ENCODE measurements around the gene EEFSEC.

The EEFSEC gene

DNA sequence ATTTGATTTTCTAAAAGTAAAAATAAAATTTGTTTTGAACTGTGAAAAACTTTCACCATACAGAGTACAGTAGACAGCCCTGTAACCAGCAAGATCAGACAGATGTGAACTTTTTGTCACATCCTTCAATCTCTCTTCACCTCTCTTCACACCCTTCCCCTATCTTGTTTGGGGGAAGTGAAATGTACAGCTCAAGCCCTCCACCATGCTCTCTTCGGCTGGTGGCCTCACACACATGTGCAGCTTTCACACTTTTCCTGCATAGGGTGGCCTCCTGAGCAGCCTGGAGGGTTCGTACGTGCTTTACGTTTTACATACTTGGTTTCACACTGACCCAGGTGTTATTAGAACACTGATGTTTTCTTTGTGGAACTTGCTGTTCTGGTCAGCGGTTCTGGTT lies 227.0 kb downstream of the EEFSEC start:
- Histone ChIP-seq H3K27me3 (ENCODE audit: control insufficient read depth in 1 of 2, insufficient read depth in 2 of 2, low read length in 2 of 2) (no peaks in the 10 kb centered on the region), H3K9me3 (ENCODE audit: low read length) (no peaks in the 10 kb centered on the region), H3K9ac (ENCODE audit: low read length) (no peak overlapping the region), H3K4me1 (ENCODE audit: insufficient read depth, low read length) (peaks cover 60% of the 10 kb centered on the region), H3K36me3 (ENCODE audit: insufficient read depth, low read length) (no peaks in the 10 kb centered on the region), H3K4me3 (ENCODE audit: low read depth in 1 of 2, low read length in 2 of 2) (no peak overlapping the region), H3K27ac (ENCODE audit: low read depth, low read length) (no peak overlapping the region)

- no peaks in the 10 kb centered on the region for H3K27me3 ChIP-seq (ENCODE audit: control insufficient read depth in 1 of 2, insufficient read depth in 2 of 2, low read length in 2 of 2)
- no peaks in the 10 kb centered on the region for H3K36me3 ChIP-seq (ENCODE audit: insufficient read depth, low read length)
- H3K4me3 ChIP-seq (ENCODE audit: low read depth in 1 of 2, low read length in 2 of 2) = no peak overlapping the region
- no peak overlapping the region for H3K9ac ChIP-seq (ENCODE audit: low read length)
- H3K4me1 ChIP-seq (ENCODE audit: insufficient read depth, low read length) = peaks cover 65% of the 10 kb centered on the region
- no peak overlapping the region for H3K27ac ChIP-seq (ENCODE audit: low read depth, low read length)
- H3K9me3 ChIP-seq (ENCODE audit: low read length) = no peaks in the 10 kb centered on the region
Measured at GRCh38 chr3:128380719-128381118, 227.4 kb downstream of the EEFSEC start.

DNA sequence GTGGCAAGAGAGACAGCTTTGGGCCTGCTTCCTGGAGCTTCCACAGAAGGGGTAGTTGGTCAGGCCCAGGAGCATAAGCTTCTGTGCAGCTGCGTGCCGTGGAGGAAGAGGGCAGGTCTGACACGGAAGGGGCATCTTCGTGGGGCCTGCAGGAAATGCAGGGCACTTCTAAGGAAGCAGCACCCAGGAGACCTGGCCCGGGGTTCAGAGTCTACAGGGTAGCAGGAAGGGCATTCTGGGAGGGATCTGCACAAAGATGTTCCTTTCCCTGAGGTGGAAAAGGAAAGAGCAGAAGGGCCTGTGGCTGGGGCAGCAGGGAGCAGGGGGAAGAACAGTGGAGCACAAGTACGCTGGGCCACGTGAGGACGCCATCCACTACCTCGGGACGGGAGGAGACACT lies 228.3 kb downstream of the EEFSEC start:
- no peaks in the 10 kb centered on the region for H3K9me3 ChIP-seq (ENCODE audit: low read length)
- no peaks in the 10 kb centered on the region for H3K27me3 ChIP-seq (ENCODE audit: control insufficient read depth in 1 of 2, insufficient read depth in 2 of 2, low read length in 2 of 2)
- H3K4me1 ChIP-seq (ENCODE audit: insufficient read depth, low read length) = peaks cover 64% of the 10 kb centered on the region
- H3K27ac ChIP-seq (ENCODE audit: low read depth, low read length) = no peak overlapping the region
- no peak overlapping the region for H3K4me3 ChIP-seq (ENCODE audit: low read depth in 1 of 2, low read length in 2 of 2)
- H3K36me3 ChIP-seq (ENCODE audit: insufficient read depth, low read length) = no peaks in the 10 kb centered on the region
- no peak overlapping the region for H3K9ac ChIP-seq (ENCODE audit: low read length)

- H3K4me1 ChIP-seq (ENCODE audit: insufficient read depth, low read length) = peaks cover 57% of the 10 kb centered on the region
- no peak overlapping the region for H3K4me3 ChIP-seq (ENCODE audit: low read depth in 1 of 2, low read length in 2 of 2)
- H3K9me3 ChIP-seq (ENCODE audit: low read length) = no peaks in the 10 kb centered on the region
- H3K27ac ChIP-seq (ENCODE audit: low read depth, low read length) = peak overlapping the region; percentile 44
- H3K9ac ChIP-seq (ENCODE audit: low read length) = no peak overlapping the region
- no peaks in the 10 kb centered on the region for H3K36me3 ChIP-seq (ENCODE audit: insufficient read depth, low read length)
- no peaks in the 10 kb centered on the region for H3K27me3 ChIP-seq (ENCODE audit: control insufficient read depth in 1 of 2, insufficient read depth in 2 of 2, low read length in 2 of 2)
Measured at GRCh38 chr3:128382221-128382807, 229.0 kb downstream of the EEFSEC start.

DNA sequence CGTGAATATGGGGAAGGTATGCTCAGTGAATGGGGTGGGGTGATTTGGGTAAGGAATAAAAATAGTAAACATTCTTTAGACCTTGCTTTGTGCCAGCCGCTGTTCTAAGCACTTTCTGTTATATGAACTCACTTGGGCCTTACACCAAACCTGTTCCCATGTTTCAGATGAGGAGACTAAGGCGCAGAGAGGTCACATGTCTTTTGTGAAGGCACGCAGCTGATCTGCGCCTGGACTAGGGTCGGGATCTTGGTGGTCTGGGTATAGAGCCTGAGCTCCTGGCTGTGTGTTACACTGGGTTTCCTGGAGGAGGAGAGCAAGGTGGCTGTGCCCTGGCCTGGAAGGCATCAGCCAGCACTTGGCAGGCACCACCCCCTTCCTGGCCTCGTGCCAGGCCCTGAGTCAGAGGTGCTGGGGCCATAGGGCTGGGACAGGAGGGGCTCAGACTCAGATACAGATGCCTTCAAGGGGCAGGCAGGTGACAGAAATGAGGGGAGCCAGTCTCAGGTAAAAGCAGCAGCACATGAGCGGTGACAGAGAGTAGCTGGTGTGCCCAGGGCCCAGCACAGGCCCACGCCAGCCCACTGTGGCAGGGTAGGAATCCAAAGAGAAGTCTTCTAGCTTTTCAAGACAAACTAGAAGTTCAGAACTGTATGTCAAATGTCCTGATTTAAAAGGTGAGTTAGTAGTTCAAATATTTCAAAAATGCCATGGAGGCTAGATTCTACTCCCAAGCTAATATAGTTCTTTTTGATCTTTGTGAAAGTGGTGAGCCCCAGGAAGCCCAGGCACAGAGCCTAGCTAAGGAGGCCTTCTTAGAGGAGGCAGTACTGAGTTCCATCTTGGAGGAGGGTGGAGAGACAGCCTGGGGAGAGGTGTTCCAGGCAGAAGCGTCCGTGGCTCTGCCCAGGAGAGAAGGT lies 230.3 kb downstream of the EEFSEC start:
- Histone ChIP-seq H3K27ac (ENCODE audit: low read depth, low read length) (no peak overlapping the region), H3K36me3 (ENCODE audit: insufficient read depth, low read length) (no peaks in the 10 kb centered on the region), H3K4me3 (ENCODE audit: low read depth in 1 of 2, low read length in 2 of 2) (no peak overlapping the region), H3K9me3 (ENCODE audit: low read length) (no peaks in the 10 kb centered on the region), H3K9ac (ENCODE audit: low read length) (no peak overlapping the region), H3K4me1 (ENCODE audit: insufficient read depth, low read length) (peaks cover 45% of the 10 kb centered on the region), H3K27me3 (ENCODE audit: control insufficient read depth in 1 of 2, insufficient read depth in 2 of 2, low read length in 2 of 2) (no peaks in the 10 kb centered on the region)

DNA sequence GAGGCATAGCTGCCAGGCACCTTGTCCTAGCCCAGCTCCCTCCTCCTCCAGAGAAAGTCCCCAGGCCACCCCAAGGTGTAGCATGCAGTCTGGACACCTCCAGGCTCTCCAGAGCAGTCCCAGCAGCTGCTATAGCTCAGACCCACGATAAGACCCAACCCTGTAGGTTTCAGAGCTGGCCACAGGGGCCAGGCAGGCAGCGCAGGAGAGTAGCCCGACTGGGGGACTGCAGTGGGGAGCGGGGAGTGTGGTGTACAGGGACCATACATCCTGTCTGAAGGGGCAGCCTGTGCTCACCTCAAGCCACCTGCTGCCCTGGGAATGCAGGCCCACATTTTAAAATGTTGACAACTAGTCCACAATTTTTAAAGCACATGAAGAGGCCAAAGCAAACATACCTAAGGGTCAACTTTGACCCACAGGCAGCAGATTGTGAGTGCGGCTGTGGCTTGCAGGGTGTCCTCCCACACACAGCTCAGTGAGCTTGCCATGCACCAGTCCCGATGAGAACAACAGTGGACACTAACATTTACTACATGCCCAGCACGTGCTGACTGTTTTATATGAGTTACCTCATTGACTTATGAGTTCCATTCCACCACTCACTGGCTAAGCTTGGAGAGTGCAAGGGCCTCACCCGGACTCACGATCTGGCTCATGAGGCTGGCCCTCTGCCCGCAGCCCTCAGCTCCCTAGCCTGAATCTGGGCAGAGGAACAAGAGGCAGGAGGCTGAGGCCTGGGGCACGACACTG lies 232.0 kb downstream of the EEFSEC start:
- no peak overlapping the region for H3K27ac ChIP-seq (ENCODE audit: low read depth, low read length)
- H3K36me3 ChIP-seq (ENCODE audit: insufficient read depth, low read length) = no peaks in the 10 kb centered on the region
- H3K9me3 ChIP-seq (ENCODE audit: low read length) = no peaks in the 10 kb centered on the region
- peaks cover 38% of the 10 kb centered on the region for H3K4me1 ChIP-seq (ENCODE audit: insufficient read depth, low read length)
- no peaks in the 10 kb centered on the region for H3K27me3 ChIP-seq (ENCODE audit: control insufficient read depth in 1 of 2, insufficient read depth in 2 of 2, low read length in 2 of 2)
- H3K4me3 ChIP-seq (ENCODE audit: low read depth in 1 of 2, low read length in 2 of 2) = no peak overlapping the region
- no peak overlapping the region for H3K9ac ChIP-seq (ENCODE audit: low read length)

- Histone ChIP-seq H3K36me3 (ENCODE audit: insufficient read depth, low read length) (no peaks in the 10 kb centered on the region), H3K4me3 (ENCODE audit: low read depth in 1 of 2, low read length in 2 of 2) (no peak overlapping the region), H3K9me3 (ENCODE audit: low read length) (no peaks in the 10 kb centered on the region), H3K27me3 (ENCODE audit: control insufficient read depth in 1 of 2, insufficient read depth in 2 of 2, low read length in 2 of 2) (no peaks in the 10 kb centered on the region), H3K27ac (ENCODE audit: low read depth, low read length) (no peak overlapping the region), H3K9ac (ENCODE audit: low read length) (no peak overlapping the region), H3K4me1 (ENCODE audit: insufficient read depth, low read length) (peaks cover 18% of the 10 kb centered on the region)
Measured at GRCh38 chr3:128388932-128389331, 235.7 kb downstream of the EEFSEC start.

DNA sequence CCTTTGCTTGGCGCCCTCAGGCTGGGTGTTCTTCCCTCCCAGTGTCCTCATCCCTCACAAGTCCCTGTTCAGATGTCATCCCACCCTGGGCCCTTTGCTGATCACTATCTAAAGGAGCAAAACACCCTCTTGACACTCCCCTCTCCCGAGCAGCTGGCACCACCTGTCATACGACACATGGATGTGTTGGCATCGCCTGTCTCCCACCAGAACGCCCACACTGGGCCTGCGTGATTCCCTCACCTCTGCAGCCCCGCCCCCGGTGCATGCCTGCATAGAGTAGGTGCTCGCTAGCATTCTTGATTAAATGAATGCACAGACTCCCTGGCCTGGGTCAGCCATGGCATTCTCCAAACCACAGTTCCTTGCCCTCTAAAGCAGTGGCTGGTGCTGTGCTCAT lies 237.6 kb downstream of the EEFSEC start:
- Histone ChIP-seq H3K4me1 (ENCODE audit: insufficient read depth, low read length) (peaks cover 14% of the 10 kb centered on the region), H3K27ac (ENCODE audit: low read depth, low read length) (no peak overlapping the region), H3K36me3 (ENCODE audit: insufficient read depth, low read length) (no peaks in the 10 kb centered on the region), H3K9me3 (ENCODE audit: low read length) (no peaks in the 10 kb centered on the region), H3K27me3 (ENCODE audit: control insufficient read depth in 1 of 2, insufficient read depth in 2 of 2, low read length in 2 of 2) (no peaks in the 10 kb centered on the region), H3K9ac (ENCODE audit: low read length) (no peak overlapping the region), H3K4me3 (ENCODE audit: low read depth in 1 of 2, low read length in 2 of 2) (no peak overlapping the region)

DNA sequence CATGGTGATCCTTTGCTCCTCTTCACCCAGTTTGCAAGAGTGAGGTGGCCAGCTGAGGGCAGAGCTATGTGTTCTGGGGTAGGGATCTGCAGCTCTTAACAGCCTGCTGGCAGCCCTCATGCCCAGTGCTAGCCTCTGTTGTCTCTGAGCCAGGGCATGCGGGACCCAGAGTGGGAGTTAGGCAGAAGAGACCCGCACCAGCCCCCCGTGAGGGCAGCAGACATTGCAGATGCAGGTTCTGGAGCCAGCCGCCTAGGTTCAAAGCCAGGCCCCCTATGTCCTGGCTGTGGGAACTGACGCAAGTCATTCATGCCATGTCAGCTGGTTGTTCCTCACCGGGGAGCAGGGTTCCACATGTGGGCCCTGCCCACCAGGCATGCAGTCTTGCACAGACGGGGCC lies 238.7 kb downstream of the EEFSEC start:
- no peak overlapping the region for H3K27ac ChIP-seq (ENCODE audit: low read depth, low read length)
- H3K27me3 ChIP-seq (ENCODE audit: control insufficient read depth in 1 of 2, insufficient read depth in 2 of 2, low read length in 2 of 2) = no peaks in the 10 kb centered on the region
- no peaks in the 10 kb centered on the region for H3K36me3 ChIP-seq (ENCODE audit: insufficient read depth, low read length)
- H3K9ac ChIP-seq (ENCODE audit: low read length) = no peak overlapping the region
- H3K4me1 ChIP-seq (ENCODE audit: insufficient read depth, low read length) = peaks cover 14% of the 10 kb centered on the region
- H3K9me3 ChIP-seq (ENCODE audit: low read length) = no peaks in the 10 kb centered on the region
- no peak overlapping the region for H3K4me3 ChIP-seq (ENCODE audit: low read depth in 1 of 2, low read length in 2 of 2)

GRCh38 chr3:128392818-128393544 lies 239.7 kb downstream of the EEFSEC start:
- Histone ChIP-seq H3K27ac (ENCODE audit: low read depth, low read length) (no peak overlapping the region), H3K27me3 (ENCODE audit: control insufficient read depth in 1 of 2, insufficient read depth in 2 of 2, low read length in 2 of 2) (no peaks in the 10 kb centered on the region), H3K4me1 (ENCODE audit: insufficient read depth, low read length) (peaks cover 14% of the 10 kb centered on the region), H3K9me3 (ENCODE audit: low read length) (no peaks in the 10 kb centered on the region), H3K4me3 (ENCODE audit: low read depth in 1 of 2, low read length in 2 of 2) (no peak overlapping the region), H3K9ac (ENCODE audit: low read length) (no peak overlapping the region), H3K36me3 (ENCODE audit: insufficient read depth, low read length) (no peaks in the 10 kb centered on the region)

DNA sequence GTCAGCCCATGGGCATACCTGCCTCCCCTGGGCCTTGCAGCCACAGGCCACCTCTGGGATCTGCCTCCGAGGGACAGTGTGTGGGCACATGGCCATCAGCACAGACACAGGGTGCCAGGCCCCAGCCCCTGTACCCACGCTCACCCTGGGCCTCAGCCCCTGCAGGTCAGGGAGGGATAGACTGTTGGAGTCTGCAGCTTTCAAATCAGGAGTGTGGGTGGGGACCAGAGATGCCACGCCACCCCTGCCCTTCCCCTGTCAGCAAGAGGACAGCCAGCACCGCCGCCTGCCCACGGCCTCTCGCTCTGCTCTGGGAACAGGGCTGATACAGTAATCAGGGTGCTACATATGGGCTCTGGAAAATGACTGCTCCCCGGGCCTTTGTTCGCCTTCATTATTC lies 240.8 kb downstream of the EEFSEC start:
- Histone ChIP-seq H3K4me1 (ENCODE audit: insufficient read depth, low read length) (peaks cover 14% of the 10 kb centered on the region), H3K27me3 (ENCODE audit: control insufficient read depth in 1 of 2, insufficient read depth in 2 of 2, low read length in 2 of 2) (no peaks in the 10 kb centered on the region), H3K27ac (ENCODE audit: low read depth, low read length) (no peak overlapping the region)

More for the DNA sequence above, 240.8 kb downstream of the EEFSEC start:
- H3K9me3 ChIP-seq (ENCODE audit: low read length) = no peaks in the 10 kb centered on the region
- H3K4me3 ChIP-seq (ENCODE audit: low read depth in 1 of 2, low read length in 2 of 2) = no peak overlapping the region
- H3K36me3 ChIP-seq (ENCODE audit: insufficient read depth, low read length) = no peaks in the 10 kb centered on the region
- no peak overlapping the region for H3K9ac ChIP-seq (ENCODE audit: low read length)

Data from muscle layer of colon (tissue), 2 donors.